ENCODE data around the gene PDE2A. TPM values are rescaled to one million over a fixed set of nuclear protein-coding genes. Genes with fewer than 3 reads are reported as not detected.

The PDE2A gene
- total RNA-seq, 4 donors from 2014 or later = 40.2 to 69.6 (median 50.4) TPM

DNA sequence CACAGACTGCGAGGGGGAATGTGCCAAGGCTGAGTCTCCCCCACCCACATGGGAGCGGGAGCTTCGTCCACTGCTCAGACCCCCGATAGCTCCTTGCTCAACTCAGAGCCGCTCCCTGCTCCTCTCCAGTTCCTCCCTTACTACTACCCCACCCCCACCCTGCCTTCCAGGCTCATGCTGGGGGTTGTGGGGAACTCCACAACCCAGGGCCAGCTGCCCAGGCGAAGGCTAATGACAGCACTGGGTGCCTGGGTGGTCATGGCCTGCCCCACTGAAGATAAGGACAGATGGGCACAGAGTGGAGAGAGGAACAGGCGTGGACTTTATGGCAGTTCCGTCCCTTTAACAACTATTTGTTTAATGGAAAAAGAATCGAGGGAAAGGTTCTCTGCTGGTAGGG lies 73.7 kb downstream of the PDE2A start:
- no peaks in the 10 kb centered on the region for H3K9me3 ChIP-seq
- H3K4me1 ChIP-seq = no peaks in the 10 kb centered on the region
- no peak for DNase-seq
- no peak for TF ChIP-seq POLR2A (IDR thresholded peaks at IDR 0.05)
- TF ChIP-seq, protein P1, sequence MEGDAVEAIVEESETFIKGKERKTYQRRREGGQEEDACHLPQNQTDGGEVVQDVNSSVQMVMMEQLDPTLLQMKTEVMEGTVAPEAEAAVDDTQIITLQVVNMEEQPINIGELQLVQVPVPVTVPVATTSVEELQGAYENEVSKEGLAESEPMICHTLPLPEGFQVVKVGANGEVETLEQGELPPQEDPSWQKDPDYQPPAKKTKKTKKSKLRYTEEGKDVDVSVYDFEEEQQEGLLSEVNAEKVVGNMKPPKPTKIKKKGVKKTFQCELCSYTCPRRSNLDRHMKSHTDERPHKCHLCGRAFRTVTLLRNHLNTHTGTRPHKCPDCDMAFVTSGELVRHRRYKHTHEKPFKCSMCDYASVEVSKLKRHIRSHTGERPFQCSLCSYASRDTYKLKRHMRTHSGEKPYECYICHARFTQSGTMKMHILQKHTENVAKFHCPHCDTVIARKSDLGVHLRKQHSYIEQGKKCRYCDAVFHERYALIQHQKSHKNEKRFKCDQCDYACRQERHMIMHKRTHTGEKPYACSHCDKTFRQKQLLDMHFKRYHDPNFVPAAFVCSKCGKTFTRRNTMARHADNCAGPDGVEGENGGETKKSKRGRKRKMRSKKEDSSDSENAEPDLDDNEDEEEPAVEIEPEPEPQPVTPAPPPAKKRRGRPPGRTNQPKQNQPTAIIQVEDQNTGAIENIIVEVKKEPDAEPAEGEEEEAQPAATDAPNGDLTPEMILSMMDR (IDR thresholded peaks at IDR 0.05) = no peak
- no peak overlapping the region for H3K27ac ChIP-seq
- H3K27me3 ChIP-seq = no peaks in the 10 kb centered on the region
- H3K36me3 ChIP-seq = no peaks in the 10 kb centered on the region
- 70 to 73% methylated on average over 9 of the region's 9 CpGs for WGBS, 2 donors
- intact Hi-C loops (cut with DNase I) = no loop called here
- H3K4me3 ChIP-seq (replicated peaks in 1 of 3) = no peak overlapping the region

DNA sequence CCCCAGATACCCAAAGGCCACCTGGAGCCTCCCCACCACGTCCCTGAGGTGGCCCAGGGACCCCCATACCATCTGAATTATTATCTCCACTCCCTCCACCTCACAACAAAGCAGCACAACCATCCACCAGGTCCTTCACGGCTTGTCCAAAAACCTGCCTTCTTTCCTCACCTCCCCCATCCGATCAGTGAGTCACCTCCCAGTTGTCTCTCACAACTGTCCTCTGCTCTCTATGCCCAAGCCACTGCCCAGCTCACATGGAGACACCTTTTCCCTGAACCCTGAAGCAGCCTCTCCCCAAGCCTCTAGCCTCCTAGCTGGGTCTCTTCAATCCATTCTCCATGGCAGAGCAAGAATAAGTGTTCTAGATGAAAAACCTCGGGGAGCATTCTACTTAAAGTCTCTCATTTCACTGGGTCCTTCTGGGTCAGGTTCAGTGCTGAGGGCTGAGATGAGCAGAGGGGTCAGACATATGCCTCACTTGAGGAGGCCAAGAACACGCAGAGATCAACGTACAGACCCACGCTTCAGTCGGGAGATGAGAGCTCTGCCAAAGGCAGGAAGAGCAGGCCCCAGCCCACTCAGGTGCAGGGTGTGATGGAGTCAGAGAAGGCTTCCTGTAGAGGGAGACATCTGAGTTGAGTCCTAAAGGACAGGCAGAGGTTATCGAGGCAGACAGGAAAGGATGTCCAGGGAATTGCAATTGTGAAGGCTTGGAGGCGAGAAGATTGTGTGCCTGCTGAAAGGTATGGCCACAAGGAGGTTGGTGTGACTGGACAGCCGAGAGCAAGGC lies 74.7 kb downstream of the PDE2A start:
- WGBS, 2 donors = 77 to 79% methylated on average over 11 of the region's 11 CpGs
- no peak overlapping the region for H3K27ac ChIP-seq
- intact Hi-C loops (cut with DNase I) = no loop called here
- H3K27me3 ChIP-seq = no peaks in the 10 kb centered on the region
- TF ChIP-seq, protein P1 (IDR thresholded peaks at IDR 0.05) = no peak
- H3K4me3 ChIP-seq (replicated peaks in 1 of 3) = no peak overlapping the region
- no peak for DNase-seq
- H3K36me3 ChIP-seq = no peaks in the 10 kb centered on the region
- no peaks in the 10 kb centered on the region for H3K9me3 ChIP-seq
- no peaks in the 10 kb centered on the region for H3K4me1 ChIP-seq

DNA sequence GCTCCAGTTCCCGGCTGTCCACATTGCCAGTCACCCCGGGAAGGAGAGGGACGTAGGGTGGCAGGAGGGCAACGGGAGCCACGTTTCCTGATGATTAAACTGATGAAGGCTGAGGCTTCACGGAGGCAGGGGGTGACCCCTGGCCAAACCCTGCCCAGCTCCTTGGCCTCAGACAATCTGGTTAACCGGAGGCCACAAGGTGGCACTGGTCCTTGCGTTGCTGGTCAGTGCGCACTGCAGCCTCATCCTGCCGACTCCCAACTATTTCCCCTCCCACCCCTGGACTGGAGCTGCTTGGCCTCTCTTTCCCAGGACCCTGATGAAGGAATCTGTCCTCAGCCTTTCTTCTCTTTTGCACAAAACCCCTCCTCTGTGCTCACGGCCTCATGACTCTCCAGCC lies 75.3 kb downstream of the PDE2A start:
- H3K4me1 ChIP-seq = no peaks in the 10 kb centered on the region
- H3K27me3 ChIP-seq = no peaks in the 10 kb centered on the region
- H3K36me3 ChIP-seq = no peaks in the 10 kb centered on the region
- TF ChIP-seq POLR2A (IDR thresholded peaks at IDR 0.05) = no peak
- TF ChIP-seq, protein P1 (IDR thresholded peaks at IDR 0.05) = peak in 1 of 6 experiments; percentile 32
- peak in 1 of 2 donors; percentile 14 for DNase-seq
- intact Hi-C loops (cut with DNase I) = no loop called here
- no peak overlapping the region for H3K27ac ChIP-seq
- H3K9me3 ChIP-seq = no peaks in the 10 kb centered on the region
- no peak overlapping the region for H3K4me3 ChIP-seq (replicated peaks in 1 of 3)
- WGBS, 2 donors = 40 to 48% methylated on average over 7 to 11 of the region's 11 CpGs

DNA sequence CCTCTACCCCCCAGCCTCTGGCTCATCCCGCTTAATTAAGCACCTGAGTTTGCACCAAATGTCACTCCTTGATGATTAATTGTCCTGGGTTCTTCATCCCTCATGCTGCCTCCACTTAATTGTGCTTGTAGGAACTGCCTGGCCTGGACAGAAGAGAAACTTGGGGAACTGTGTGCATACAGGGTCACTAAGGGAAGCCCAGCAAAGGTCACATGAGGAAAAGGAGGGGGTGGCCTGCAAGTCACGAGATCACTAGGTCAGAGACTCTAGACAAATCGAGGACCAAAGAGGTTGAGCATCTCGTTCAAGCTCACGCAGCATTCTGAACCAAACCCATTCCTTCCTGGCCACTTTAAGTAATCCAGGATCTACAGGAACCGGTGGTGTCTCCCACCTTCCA lies 75.8 kb downstream of the PDE2A start:
- no peak overlapping the region for H3K4me3 ChIP-seq (replicated peaks in 1 of 3)
- no peak for DNase-seq
- TF ChIP-seq, protein P1 (IDR thresholded peaks at IDR 0.05) = no peak
- no peak for TF ChIP-seq POLR2A (IDR thresholded peaks at IDR 0.05)
- 60 to 63% methylated on average over 6 of the region's 6 CpGs for WGBS, 2 donors
- intact Hi-C loops (cut with DNase I) = no loop called here
- H3K4me1 ChIP-seq = no peaks in the 10 kb centered on the region
- H3K27ac ChIP-seq = no peak overlapping the region
- no peaks in the 10 kb centered on the region for H3K36me3 ChIP-seq
- no peaks in the 10 kb centered on the region for H3K27me3 ChIP-seq
- H3K9me3 ChIP-seq = no peaks in the 10 kb centered on the region

DNA sequence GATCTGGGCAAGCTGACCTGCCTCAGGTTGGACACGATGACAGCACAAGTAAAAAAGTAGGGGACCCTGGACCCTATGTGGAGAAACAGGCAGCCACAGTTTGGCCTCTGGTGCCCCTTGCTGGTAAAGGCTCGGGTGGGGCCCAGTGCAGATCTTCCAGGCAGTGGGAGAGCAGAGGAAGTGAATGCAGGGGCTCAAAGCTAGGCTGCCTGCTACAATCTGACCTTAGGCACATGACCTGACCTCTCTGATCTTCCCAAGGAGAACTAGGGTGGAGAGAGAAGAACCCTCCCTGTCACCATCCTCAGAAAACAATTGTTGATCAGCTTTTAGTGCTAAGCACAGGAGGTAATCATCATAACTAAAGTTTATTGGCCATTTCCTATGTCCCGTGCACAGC lies 76.5 kb downstream of the PDE2A start:
- no peaks in the 10 kb centered on the region for H3K36me3 ChIP-seq
- H3K4me1 ChIP-seq = no peaks in the 10 kb centered on the region
- no peak for DNase-seq
- H3K27me3 ChIP-seq = no peaks in the 10 kb centered on the region
- no peaks in the 10 kb centered on the region for H3K9me3 ChIP-seq
- no peak overlapping the region for H3K27ac ChIP-seq
- WGBS, 2 donors = 71 to 86% methylated on average over 2 to 3 of the region's 3 CpGs
- intact Hi-C loops (cut with DNase I) = no loop called here
- TF ChIP-seq POLR2A (IDR thresholded peaks at IDR 0.05) = no peak
- TF ChIP-seq, protein P1 (IDR thresholded peaks at IDR 0.05) = no peak
- no peak overlapping the region for H3K4me3 ChIP-seq (replicated peaks in 1 of 3)
